H9 (cell line): ENCODE results near the gene MYH15. TPM values are rescaled to one million over a fixed set of nuclear protein-coding genes. Genes with fewer than 3 reads are reported as not detected.

Experiments used
- DNase-seq: peaks from one replicate; pipeline ENCODE4 v3.0.0-alpha.2; 2017
- H2AFZ ChIP-seq: one replicate; pipeline ENCODE4 v1.6.1; 2013; ENCODE audit warnings: mild to moderate bottlenecking, low read length, control low read depth, moderate library complexity
- H2AK5ac ChIP-seq: 2 replicates; pipeline ENCODE4 v1.6.1; 2013; ENCODE audit warnings: low read length, control low read depth, mixed read lengths; ENCODE audit not compliant: insufficient read length
- H2BK120ac ChIP-seq: one replicate; pipeline ENCODE4 v1.6.1; 2013; ENCODE audit warnings: low read depth, mild to moderate bottlenecking, low read length, control low read depth, inconsistent platforms; ENCODE audit not compliant: poor library complexity, severe bottlenecking
- H2BK12ac ChIP-seq: 2 replicates; pipeline ENCODE4 v1.6.1; 2013; ENCODE audit warnings: low read length, control low read depth, mixed read lengths, low read depth; ENCODE audit not compliant: insufficient read length
- H2BK15ac ChIP-seq: 2 replicates; pipeline ENCODE4 v1.6.1; 2013; ENCODE audit warnings: low read depth, low read length, control low read depth
- H2BK20ac ChIP-seq: one replicate; pipeline ENCODE4 v1.6.1; 2013; ENCODE audit warnings: low read depth, mild to moderate bottlenecking, low read length, control low read depth, inconsistent platforms; ENCODE audit not compliant: poor library complexity, severe bottlenecking
- H2BK5ac ChIP-seq: 2 replicates; pipeline ENCODE4 v1.6.1; 2013; ENCODE audit warnings: low read length, control low read depth, mixed read lengths; ENCODE audit not compliant: insufficient read length
- H3K14ac ChIP-seq: 2 replicates; pipeline ENCODE4 v1.6.1; 2013; ENCODE audit warnings: low read length, control low read depth; ENCODE audit not compliant: insufficient read depth
- H3K18ac ChIP-seq: 2 replicates; pipeline ENCODE4 v1.6.1; 2013; ENCODE audit warnings: low read depth, mild to moderate bottlenecking, mixed read lengths, low read length, control low read depth; ENCODE audit not compliant: insufficient read length
- H3K23ac ChIP-seq: 2 replicates; pipeline ENCODE4 v1.6.1; 2013; ENCODE audit warnings: low read length, control low read depth, mixed read lengths, low read depth; ENCODE audit not compliant: insufficient read length
- H3K23me2 ChIP-seq: 2 replicates; pipeline ENCODE4 v1.6.1; 2013; ENCODE audit warnings: low read depth, mild to moderate bottlenecking, mixed read lengths, low read length, control low read depth; ENCODE audit not compliant: insufficient read length, poor library complexity, severe bottlenecking
- H3K27ac ChIP-seq: 2 replicates; pipeline ENCODE4 v1.5.1; 2013; ENCODE audit warnings: low read length, control low read depth, mixed read lengths, low read depth; ENCODE audit not compliant: insufficient read length
- H3K27me3 ChIP-seq: 2 replicates; pipeline ENCODE4 v1.6.1; 2013; ENCODE audit warnings: low read length, control low read depth, inconsistent platforms; ENCODE audit not compliant: insufficient read depth
- H3K4ac ChIP-seq: 2 replicates; pipeline ENCODE4 v1.6.1; 2013; ENCODE audit warnings: low read depth, mild to moderate bottlenecking, control low read depth, inconsistent platforms, low read length, moderate library complexity
- H3K4me1 ChIP-seq: 2 replicates; pipeline ENCODE4 v1.6.1; 2013; ENCODE audit warnings: low read length, control low read depth, inconsistent platforms; ENCODE audit not compliant: insufficient read depth
- H3K4me2 ChIP-seq: 2 replicates; pipeline ENCODE4 v1.6.1; 2013; ENCODE audit warnings: low read length, control low read depth, mixed read lengths; ENCODE audit not compliant: insufficient read length, insufficient read depth
- H3K56ac ChIP-seq: 2 replicates; pipeline ENCODE4 v1.6.1; 2013; ENCODE audit warnings: low read depth, mild to moderate bottlenecking, mixed read lengths, low read length, control low read depth; ENCODE audit not compliant: insufficient read length
- H3K79me1 ChIP-seq: 2 replicates; pipeline ENCODE4 v1.6.1; 2013; ENCODE audit warnings: low read depth, mild to moderate bottlenecking, moderate library complexity, low read length, control low read depth, inconsistent platforms; ENCODE audit not compliant: insufficient read depth, poor library complexity, severe bottlenecking
- H3K79me2 ChIP-seq: 2 replicates; pipeline ENCODE4 v1.6.1; 2013; ENCODE audit warnings: low read length, control low read depth, inconsistent platforms; ENCODE audit not compliant: insufficient read depth
- H3K9ac ChIP-seq: 2 replicates; pipeline ENCODE4 v1.6.1; 2013; ENCODE audit warnings: low read length, control low read depth, mixed read lengths; ENCODE audit not compliant: insufficient read length; ENCODE audit errors: extremely low read depth
- H3K9me3 ChIP-seq: one replicate; pipeline ENCODE4 v1.6.1; 2013; ENCODE audit warnings: low read depth, low read length, inconsistent platforms; ENCODE audit not compliant: control insufficient read depth
- H3T11ph ChIP-seq: one replicate; pipeline ENCODE4 v1.6.1; 2013; ENCODE audit warnings: mild to moderate bottlenecking, low read length, control low read depth, inconsistent platforms
- H4K20me1 ChIP-seq: one replicate; pipeline ENCODE4 v1.6.1; 2013; ENCODE audit not compliant: control insufficient read depth, insufficient read length, insufficient read depth
- H4K5ac ChIP-seq: 2 replicates; pipeline ENCODE4 v1.6.1; 2013; ENCODE audit warnings: low read depth, mild to moderate bottlenecking, mixed read lengths, low read length, control low read depth; ENCODE audit not compliant: insufficient read length
- H4K8ac ChIP-seq: replicated peaks from 2 replicates; pipeline ENCODE4 v1.6.1; 2013; ENCODE audit warnings: low read length, control low read depth, mixed read lengths, low read depth; ENCODE audit not compliant: insufficient read length
- H4K91ac ChIP-seq: 2 replicates; pipeline ENCODE4 v1.6.1; 2013; ENCODE audit warnings: low read depth, mild to moderate bottlenecking, moderate library complexity, mixed read lengths, low read length, control low read depth; ENCODE audit not compliant: insufficient read length
- H3K27ac Mint-ChIP-seq, 3 experiments: 2 replicates in 2 of 3; 3 replicates in 1 of 3; pipeline ENCODE4 v1.8.0; 2020 to 2021; ENCODE audit warnings: mixed read lengths in 3 of 3, mild to moderate bottlenecking in 1 of 3, moderate library complexity in 1 of 3
- H3K27me3 Mint-ChIP-seq: 2 replicates; pipeline ENCODE4 v1.8.0; 2021; ENCODE audit warnings: low read depth, mild to moderate bottlenecking, moderate library complexity, mixed read lengths
- H3K36me3 Mint-ChIP-seq, 3 experiments: 2 replicates in 2 of 3; 3 replicates in 1 of 3; pipeline ENCODE4 v1.8.0; 2020 to 2021; ENCODE audit warnings: low read depth in 3 of 3, mixed read lengths in 3 of 3; ENCODE audit not compliant: insufficient read depth in 1 of 3
- H3K4me1 Mint-ChIP-seq, 2 experiments: 2 replicates each; pipeline ENCODE4 v1.8.0; 2020; ENCODE audit warnings: mixed read lengths in 2 of 2
- H3K4me3 Mint-ChIP-seq, 2 experiments: 2 replicates in 1 of 2; 3 replicates in 1 of 2; pipeline ENCODE4 v1.8.0; 2020 to 2021; ENCODE audit warnings: mild to moderate bottlenecking in 2 of 2, mixed read lengths in 2 of 2, moderate library complexity in 1 of 2
- H3K9me3 Mint-ChIP-seq, 2 experiments: 2 replicates in 1 of 2; 3 replicates in 1 of 2; pipeline ENCODE4 v1.8.0; 2020; ENCODE audit warnings: mild to moderate bottlenecking in 2 of 2, mixed read lengths in 2 of 2, moderate library complexity in 1 of 2
- total RNA-seq: library from RNA; stranded (reverse); gene quantifications from 2 replicates; pipeline ENCODE4 v1.2.1, GENCODE V29; 2021
- TF ChIP-seq, protein P1 (sequence below): fragments of 200-600 bp; sonication (generic); conservative IDR thresholded peaks from 3 replicates; pipeline ENCODE4 v1.8.0; 2021; ENCODE audit warnings: antibody characterized with exemption, mild to moderate bottlenecking

Gene MYH15
- total RNA-seq, 1 experiment from 2014 or later = 0.13 TPM

DNA sequence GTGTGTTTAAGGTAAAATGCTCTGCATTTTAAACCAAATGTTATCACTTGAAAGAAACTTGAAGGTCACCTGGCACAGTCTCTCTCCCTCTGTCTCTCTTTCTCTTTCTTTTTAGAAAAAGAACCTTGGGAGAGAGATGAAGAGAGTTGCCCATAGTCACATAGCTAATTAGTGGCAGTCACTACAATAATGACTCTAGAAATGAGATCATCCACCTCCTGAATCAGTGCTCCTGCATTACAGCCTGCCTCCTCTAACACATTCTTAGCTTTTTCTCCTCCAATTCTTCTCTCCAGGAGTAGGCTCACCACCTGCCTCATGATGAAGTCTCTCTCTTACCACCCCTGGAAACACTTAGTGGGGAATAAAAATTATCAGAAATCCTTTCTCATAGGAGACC is 2.5 kb downstream of the MYH15 start:
- Histone ChIP-seq H4K20me1 (no peaks in the 10 kb centered on the region), H3K4me1 (no peaks in the 10 kb centered on the region; the same call in 1 of the 2 replicates), H2BK15ac (no peak overlapping the region), H4K5ac (no peak overlapping the region), H4K8ac (no peak overlapping the region), H4K91ac (no peak overlapping the region), H2BK5ac (no peak overlapping the region), H3K14ac (no peak overlapping the region), H3K9ac (no peak overlapping the region), H3K4ac (no peak overlapping the region), H2BK120ac (no peak overlapping the region), H3K27ac (no peak overlapping the region), H2AK5ac (no peak overlapping the region), H3K23me2 (no peaks in the 10 kb centered on the region), H2BK12ac (no peak overlapping the region), H3K4me2 (no peak overlapping the region), H2AFZ (no peak overlapping the region), H3K23ac (no peak overlapping the region), H3K56ac (no peak overlapping the region), H3K18ac (no peak overlapping the region), H3K79me1 (no peaks in the 10 kb centered on the region), H2BK20ac (no peak overlapping the region), H3K9me3 (no peaks in the 10 kb centered on the region), H3K27me3 (no peaks in the 10 kb centered on the region), H3T11ph (no peak overlapping the region), H3K79me2 (no peaks in the 10 kb centered on the region)
- no peak for DNase-seq
- no peak overlapping the region for H3K4me3 Mint-ChIP-seq
- H3K36me3 Mint-ChIP-seq = no peaks in the 10 kb centered on the region
- TF ChIP-seq, protein P1, sequence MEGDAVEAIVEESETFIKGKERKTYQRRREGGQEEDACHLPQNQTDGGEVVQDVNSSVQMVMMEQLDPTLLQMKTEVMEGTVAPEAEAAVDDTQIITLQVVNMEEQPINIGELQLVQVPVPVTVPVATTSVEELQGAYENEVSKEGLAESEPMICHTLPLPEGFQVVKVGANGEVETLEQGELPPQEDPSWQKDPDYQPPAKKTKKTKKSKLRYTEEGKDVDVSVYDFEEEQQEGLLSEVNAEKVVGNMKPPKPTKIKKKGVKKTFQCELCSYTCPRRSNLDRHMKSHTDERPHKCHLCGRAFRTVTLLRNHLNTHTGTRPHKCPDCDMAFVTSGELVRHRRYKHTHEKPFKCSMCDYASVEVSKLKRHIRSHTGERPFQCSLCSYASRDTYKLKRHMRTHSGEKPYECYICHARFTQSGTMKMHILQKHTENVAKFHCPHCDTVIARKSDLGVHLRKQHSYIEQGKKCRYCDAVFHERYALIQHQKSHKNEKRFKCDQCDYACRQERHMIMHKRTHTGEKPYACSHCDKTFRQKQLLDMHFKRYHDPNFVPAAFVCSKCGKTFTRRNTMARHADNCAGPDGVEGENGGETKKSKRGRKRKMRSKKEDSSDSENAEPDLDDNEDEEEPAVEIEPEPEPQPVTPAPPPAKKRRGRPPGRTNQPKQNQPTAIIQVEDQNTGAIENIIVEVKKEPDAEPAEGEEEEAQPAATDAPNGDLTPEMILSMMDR = no peak
- peaks cover 6 to 7% of the 10 kb centered on the region in 2 experiments; a peak in 3 of 4 replicates for H3K4me1 Mint-ChIP-seq
- H3K27ac Mint-ChIP-seq = peak overlapping the region in 1 of 3 experiments; percentile 79; a peak in 1 of 7 replicates
- no peaks in the 10 kb centered on the region for H3K27me3 Mint-ChIP-seq
- H3K9me3 Mint-ChIP-seq = no peaks in the 10 kb centered on the region
